ENCODE data around the gene POP7. TPM values are rescaled to one million over a fixed set of nuclear protein-coding genes. Genes with fewer than 3 reads are reported as not detected.

POP7 gene
- total RNA-seq, 4 donors from 2014 or later, result 17.5 to 39.9 (median 19.4) TPM

GRCh38 chr7:100679927-100680575 lies 25.9 kb upstream of the POP7 start:
- ATAC-seq (ENCODE audit: low FRiP score) (peak; percentile 37), DNase-seq (ENCODE audit: low spot score) (no peak)
- TF ChIP-seq CTCF (IDR thresholded peaks at IDR 0.05), result no peak

GRCh38 chr7:100680576-100681271 lies 25.2 kb upstream of the POP7 start:
- TF ChIP-seq CTCF (IDR thresholded peaks at IDR 0.05), result no peak
- DNase-seq (ENCODE audit: low spot score) (no peak), ATAC-seq (ENCODE audit: low FRiP score) (no peak)

GRCh38 chr7:100681491-100682227 lies 24.3 kb upstream of the POP7 start:
- TF ChIP-seq CTCF (IDR thresholded peaks at IDR 0.05), result no peak
- DNase-seq (ENCODE audit: low spot score), result no peak
- ATAC-seq (ENCODE audit: low FRiP score), result no peak

GRCh38 chr7:100682228-100682741 lies 23.6 kb upstream of the POP7 start:
- TF ChIP-seq CTCF (IDR thresholded peaks at IDR 0.05), result no peak
- DNase-seq (ENCODE audit: low spot score) (no peak), ATAC-seq (ENCODE audit: low FRiP score) (no peak)

GRCh38 chr7:100682991-100683658 lies 22.8 kb upstream of the POP7 start:
- ATAC-seq (ENCODE audit: low FRiP score) (no peak), DNase-seq (ENCODE audit: low spot score) (no peak)
- TF ChIP-seq CTCF (IDR thresholded peaks at IDR 0.05), result no peak

GRCh38 chr7:100683659-100684533 lies 22.0 kb upstream of the POP7 start:
- DNase-seq (ENCODE audit: low spot score), result no peak
- no peak for ATAC-seq (ENCODE audit: low FRiP score)

More at GRCh38 chr7:100683659-100684533, 22.0 kb upstream of the POP7 start:
- no peak for TF ChIP-seq CTCF (IDR thresholded peaks at IDR 0.05)
